Left lung (tissue), 10 donors: Measurements from ENCODE around the gene TEDC1. TPM values are rescaled to one million over a fixed set of nuclear protein-coding genes. Genes with fewer than 3 reads are reported as not detected.
A peak's percentile ranks its signal among the peaks of the same experiment; 100 is the strongest.

Experiments
- ATAC-seq: fragments of 200-7000 bp; cut with Tn5 transposase; one replicate; pipeline ENCODE4 v1.9.1; 2020; ENCODE audit warnings: moderate library complexity
- DNase-seq, 4 donors: peaks; one replicate each; pipeline ENCODE4 v3.0.0-alpha.2; 2013 to 2020
- H3K27ac ChIP-seq, 2 donors: fragments of 200-600 bp; sonication (generic) in 1 of 2; one replicate each; pipeline versions ENCODE4 v1.5.0 to v1.8.0; 2020 to 2021
- H3K27me3 ChIP-seq, 2 donors: fragments of 200-600 bp; sonication (generic) in 1 of 2; one replicate each; pipeline versions ENCODE4 v1.5.0 to v1.8.0; 2020 to 2021
- H3K36me3 ChIP-seq, 2 donors: fragments of 200-600 bp; sonication (generic) in 1 of 2; one replicate each; pipeline versions ENCODE4 v1.5.0 to v1.8.0; 2020 to 2021
- H3K4me1 ChIP-seq, 2 donors: fragments of 200-600 bp; one replicate each; pipeline ENCODE4 v1.8.0; 2021
- H3K4me3 ChIP-seq, 2 donors: fragments of 200-600 bp; sonication (generic) in 1 of 2; one replicate each; pipeline versions ENCODE4 v1.5.0 to v1.8.0; 2020 to 2021; ENCODE audit warnings: mild to moderate bottlenecking in 1 of 2
- H3K9me3 ChIP-seq, 2 donors: fragments of 200-600 bp; sonication (generic) in 1 of 2; one replicate each; pipeline versions ENCODE4 v1.5.0 to v1.8.0; 2020 to 2021
- intact Hi-C, 2 donors: fragments of 100-400 bp; cut with DNase I; formaldehyde crosslinking; loops; one replicate each; pipeline versions ENCODE4 v1.11.2 to v1.14.2; 2022
- polyA plus RNA-seq, 6 donors: library from polyadenylated mRNA; unstranded; fragments of 120-200 nt; gene quantifications; one replicate each; pipeline ENCODE4 v1.2.1, GENCODE V29; 2013; ENCODE audit not compliant: insufficient read length in 6 of 6
- total RNA-seq, 2 donors: library from RNA; stranded (reverse); fragmentation: NEBNext Ultra II Directional; extraction: Animal tissue kit (Norgen Biotek cat#: 25700); gene quantifications; one replicate each; pipeline ENCODE4 v1.2.1, GENCODE V29; 2021
- TF ChIP-seq, protein P1 (sequence below), 2 donors: fragments of 200-600 bp; sonication (generic) in 1 of 2; IDR thresholded peaks; one replicate each; pipeline versions ENCODE4 v1.5.0 to v1.8.0; 2021; ENCODE audit warnings: antibody characterized with exemption in 2 of 2
- donor health status: DM: no; HTN: yes; CAD: no.
- donor health status: DM: no; HTN: no; CAD: no.

The TEDC1 gene
- total and polyA plus RNA-seq, 8 donors: 5.9 to 16.8 (median 8.8) TPM

DNA sequence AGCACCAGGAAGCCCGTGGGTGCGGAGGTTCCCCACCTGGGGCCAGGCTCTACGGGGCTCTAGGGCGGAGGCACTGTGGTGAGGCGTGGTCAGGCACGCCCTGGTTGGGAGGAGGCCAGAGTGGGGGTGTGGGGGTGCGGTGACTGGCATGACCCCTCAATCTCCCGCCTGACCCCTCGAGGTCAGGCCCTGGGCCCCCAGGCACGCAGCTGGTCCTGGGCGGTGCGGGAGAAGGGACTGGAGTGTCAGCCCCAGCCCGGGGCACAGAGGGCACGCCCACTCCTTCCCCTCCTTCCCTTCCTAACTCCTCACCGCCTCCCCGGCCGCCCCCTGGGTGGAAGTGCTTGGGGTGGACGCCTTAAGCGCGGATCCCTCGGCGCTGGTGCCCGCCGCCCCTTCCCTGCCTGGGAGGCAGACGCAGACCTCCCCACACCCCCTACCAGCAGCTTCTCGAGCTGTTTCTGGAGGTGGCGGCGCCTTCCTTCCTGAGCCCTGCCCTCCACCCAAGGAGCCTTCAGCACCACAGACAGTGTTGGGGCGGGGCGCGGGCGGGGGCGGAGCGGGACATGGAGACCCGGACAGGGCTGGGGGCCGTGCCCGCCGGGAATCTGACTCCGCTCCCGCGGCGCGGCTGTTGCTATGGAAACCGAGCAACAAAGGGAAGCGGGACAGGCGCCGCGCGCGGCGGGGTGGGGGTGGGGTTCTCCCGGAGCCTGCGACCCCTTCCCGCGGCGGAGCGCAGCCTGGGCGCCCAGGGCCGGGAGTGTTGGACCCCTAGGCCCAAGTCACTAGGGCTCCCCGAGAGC lies 17.2 kb upstream of the TEDC1 start:
- Histone ChIP-seq H3K9me3 (no peaks in the 10 kb centered on the region), H3K4me3 (peak overlapping the region; percentile 29 to 52), H3K4me1 (peaks cover 38 to 66% of the 10 kb centered on the region in 2 donors), H3K36me3 (peaks cover 0 to 28% of the 10 kb centered on the region in 2 donors), H3K27ac (peak overlapping the region; percentile 84 to 92), H3K27me3 (peaks cover 0 to 61% of the 10 kb centered on the region in 2 donors)
- ATAC-seq: peak; percentile 71
- intact Hi-C loops: no loop called here
- peak; percentile 91 to 96 (median 96) for DNase-seq
- TF ChIP-seq, protein P1, sequence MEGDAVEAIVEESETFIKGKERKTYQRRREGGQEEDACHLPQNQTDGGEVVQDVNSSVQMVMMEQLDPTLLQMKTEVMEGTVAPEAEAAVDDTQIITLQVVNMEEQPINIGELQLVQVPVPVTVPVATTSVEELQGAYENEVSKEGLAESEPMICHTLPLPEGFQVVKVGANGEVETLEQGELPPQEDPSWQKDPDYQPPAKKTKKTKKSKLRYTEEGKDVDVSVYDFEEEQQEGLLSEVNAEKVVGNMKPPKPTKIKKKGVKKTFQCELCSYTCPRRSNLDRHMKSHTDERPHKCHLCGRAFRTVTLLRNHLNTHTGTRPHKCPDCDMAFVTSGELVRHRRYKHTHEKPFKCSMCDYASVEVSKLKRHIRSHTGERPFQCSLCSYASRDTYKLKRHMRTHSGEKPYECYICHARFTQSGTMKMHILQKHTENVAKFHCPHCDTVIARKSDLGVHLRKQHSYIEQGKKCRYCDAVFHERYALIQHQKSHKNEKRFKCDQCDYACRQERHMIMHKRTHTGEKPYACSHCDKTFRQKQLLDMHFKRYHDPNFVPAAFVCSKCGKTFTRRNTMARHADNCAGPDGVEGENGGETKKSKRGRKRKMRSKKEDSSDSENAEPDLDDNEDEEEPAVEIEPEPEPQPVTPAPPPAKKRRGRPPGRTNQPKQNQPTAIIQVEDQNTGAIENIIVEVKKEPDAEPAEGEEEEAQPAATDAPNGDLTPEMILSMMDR (IDR thresholded peaks at IDR 0.05): no peak

DNA sequence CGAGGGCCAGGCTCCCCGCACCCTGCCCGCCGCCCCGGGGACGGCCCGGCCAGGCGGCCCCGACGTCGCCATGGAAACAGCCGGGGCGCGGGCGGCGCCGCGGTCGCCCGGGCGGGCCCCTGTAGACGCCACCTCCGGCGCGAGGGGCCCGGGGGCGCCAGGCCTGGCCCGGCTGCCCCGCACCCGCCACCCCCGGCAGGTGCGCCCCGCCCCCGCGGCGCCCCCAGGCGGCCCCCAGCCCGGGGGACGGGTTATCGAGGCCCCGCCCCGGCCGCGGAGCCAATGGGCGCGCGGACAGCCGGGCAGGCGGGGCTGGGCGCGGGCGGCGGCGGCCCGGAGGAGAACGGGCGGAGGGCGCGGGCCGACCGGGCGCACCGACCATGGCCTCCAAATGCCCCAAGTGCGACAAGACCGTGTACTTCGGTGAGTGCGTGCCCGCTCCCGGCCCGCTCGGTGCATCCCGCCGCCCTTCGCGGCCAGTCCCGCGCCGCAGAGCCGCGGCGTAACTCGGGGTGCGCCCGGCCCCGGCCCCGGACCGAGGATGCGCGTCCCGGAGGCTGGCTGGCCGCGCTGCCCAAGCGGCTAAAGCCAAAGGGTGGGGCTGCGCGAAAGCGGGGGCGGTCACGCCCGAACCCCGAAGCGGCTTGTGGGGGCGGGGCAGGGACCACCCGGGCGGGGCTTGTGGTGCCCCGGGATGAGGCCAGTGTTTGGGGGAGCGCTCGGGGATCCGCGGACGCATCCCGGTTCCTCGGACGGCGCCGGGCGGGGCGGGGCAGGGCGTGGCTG lies 16.4 kb upstream of the TEDC1 start, which contains the start of gene CRIP2:
Gene CRIP2, plus strand, starts transcription at position 339 of the 786 bp plus-strand sequence. Its CDS starts 42 bp downstream, at position 381.
- H3K4me3 ChIP-seq: peak within 1 kb of the TSS; percentile 59 to 94
- peak within 1 kb of the TSS; percentile 92 to 94 for H3K27ac ChIP-seq
- peak; percentile 14 for ATAC-seq
- peaks cover 0 to 69% of the 10 kb centered on the region in 2 donors for H3K27me3 ChIP-seq
- TF ChIP-seq, protein P1 (IDR thresholded peaks at IDR 0.05): no peak
- H3K4me1 ChIP-seq: peaks cover 36 to 70% of the 10 kb centered on the region in 2 donors
- DNase-seq: peak in 1 of 4 donors; percentile 76
- H3K36me3 ChIP-seq: peaks cover 0 to 30% of the 10 kb centered on the region in 2 donors
- intact Hi-C loops: no loop called here
- no peaks in the 10 kb centered on the region for H3K9me3 ChIP-seq

DNA sequence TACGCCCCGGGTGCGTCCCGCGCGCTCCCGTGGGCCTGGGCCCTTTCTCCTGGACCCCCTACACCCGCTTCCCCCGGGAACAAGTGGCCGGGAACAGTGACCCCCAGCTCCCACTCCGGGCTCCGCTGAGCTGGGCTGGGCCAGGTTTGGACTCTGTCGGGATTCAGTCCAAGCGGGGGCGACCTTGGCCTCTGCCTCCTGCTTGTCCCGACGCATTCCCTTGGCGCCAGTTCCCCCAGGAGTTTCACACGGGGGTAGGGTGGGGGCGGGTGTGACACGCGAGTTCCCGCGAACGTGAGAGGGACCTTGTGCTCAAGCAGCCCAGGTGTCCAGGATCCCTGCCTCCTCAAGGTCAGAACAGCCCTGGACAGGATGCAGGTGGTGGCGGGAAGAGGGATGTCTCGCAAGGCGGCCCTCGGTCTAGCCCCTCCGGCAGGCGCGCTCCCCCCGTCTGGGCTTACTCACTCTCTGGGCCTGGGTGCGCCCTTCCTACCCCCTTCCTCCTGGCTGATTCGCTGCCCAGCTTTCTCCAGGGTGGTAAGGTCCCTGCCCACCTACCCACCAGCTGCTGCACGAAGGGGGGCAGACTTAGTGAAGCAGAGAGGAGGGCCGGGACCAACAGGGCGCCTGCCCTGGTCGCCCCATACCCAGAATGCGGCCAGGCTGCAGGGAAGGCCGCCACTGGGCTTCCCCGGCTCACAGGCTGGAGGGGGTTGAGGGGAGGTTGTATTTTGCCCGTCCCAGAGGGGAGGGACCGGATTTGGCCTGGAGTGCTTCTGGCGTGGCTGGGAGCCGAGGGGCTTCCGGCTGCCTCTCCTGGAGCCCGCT lies 15.6 kb upstream of the TEDC1 start:
- Histone ChIP-seq H3K27me3 (peaks cover 0 to 77% of the 10 kb centered on the region in 2 donors), H3K4me3 (peak overlapping the region; percentile 59 to 94), H3K36me3 (peaks cover 0 to 24% of the 10 kb centered on the region in 2 donors), H3K27ac (peak overlapping the region; percentile 92 to 94), H3K9me3 (no peaks in the 10 kb centered on the region), H3K4me1 (peaks cover 38 to 77% of the 10 kb centered on the region in 2 donors)
- intact Hi-C loops: no loop called here
- DNase-seq: peak in 1 of 4 donors; percentile 80
- ATAC-seq: peak; percentile 9
- TF ChIP-seq, protein P1 (IDR thresholded peaks at IDR 0.05): no peak

DNA sequence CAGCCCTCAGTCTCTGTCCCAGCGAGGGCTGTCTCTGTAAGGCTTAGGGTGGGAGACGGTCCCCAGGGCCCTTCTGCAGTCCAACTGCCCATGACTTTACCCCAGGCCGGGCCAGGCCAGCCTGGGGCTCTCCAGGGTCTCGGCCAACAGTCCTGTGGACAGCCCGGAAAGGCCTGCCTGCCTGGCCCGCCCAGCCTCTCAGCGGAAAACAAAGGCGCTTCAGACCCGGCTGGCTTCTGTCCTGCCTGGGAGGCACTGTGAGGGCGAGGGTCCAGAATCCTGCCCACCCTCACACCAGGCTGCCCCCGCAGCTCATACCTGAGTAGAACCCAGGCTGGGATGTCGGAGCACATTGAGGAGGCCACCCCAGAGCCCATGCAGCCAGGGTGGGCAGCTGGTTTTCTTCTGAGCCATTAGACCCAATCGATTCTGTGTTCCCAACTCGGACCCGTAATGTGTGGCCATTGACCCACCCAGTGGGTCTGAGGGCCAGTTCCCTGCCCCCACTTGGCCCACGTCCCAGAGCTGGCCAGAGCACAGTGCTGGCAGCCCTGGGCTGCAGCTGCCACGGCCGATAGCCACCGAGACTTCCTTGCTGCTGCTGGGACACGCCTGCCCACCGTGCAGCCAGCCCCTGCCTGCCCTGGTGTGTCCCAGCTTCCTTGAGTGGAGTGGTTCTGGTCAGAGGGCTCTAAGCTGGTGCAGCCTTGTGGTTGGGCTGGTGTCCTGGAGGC lies 14.8 kb upstream of the TEDC1 start:
- DNase-seq: peak in 2 of 4 donors; percentile 53 to 67
- ATAC-seq: peak; percentile 9
- Histone ChIP-seq H3K36me3 (peaks cover 0 to 18% of the 10 kb centered on the region in 2 donors), H3K4me1 (peaks cover 43 to 81% of the 10 kb centered on the region in 2 donors), H3K27ac (peak overlapping the region; percentile 92 to 94), H3K4me3 (peak overlapping the region; percentile 59 to 94), H3K9me3 (no peaks in the 10 kb centered on the region), H3K27me3 (peaks cover 0 to 84% of the 10 kb centered on the region in 2 donors)
- intact Hi-C loops: no loop called here
- TF ChIP-seq, protein P1 (IDR thresholded peaks at IDR 0.05): no peak
